Measurements from ENCODE around the gene FOXL3. TPM values are rescaled to one million over a fixed set of nuclear protein-coding genes. Genes with fewer than 3 reads are reported as not detected.
A peak's percentile ranks its signal among the peaks of the same experiment; 100 is the strongest.
"Not testable (repeated sequence)": the region's sequence is repeated elsewhere in the genome, so short reads cannot be mapped to it uniquely, and the experiment has no call there.

Gene FOXL3
- total RNA-seq, 6 experiments from 2014 or later: not detected

- H3K9me3 ChIP-seq; H3K4me1 ChIP-seq; H3K4me3 ChIP-seq; intact Hi-C loops (cut with DNase I); H3K27me3 ChIP-seq: not testable (repeated sequence)
- H3K36me3 ChIP-seq: peaks cover 0 to 22% (median 16%) of the 10 kb centered on the region in 4 donors
- TF ChIP-seq, protein P1, sequence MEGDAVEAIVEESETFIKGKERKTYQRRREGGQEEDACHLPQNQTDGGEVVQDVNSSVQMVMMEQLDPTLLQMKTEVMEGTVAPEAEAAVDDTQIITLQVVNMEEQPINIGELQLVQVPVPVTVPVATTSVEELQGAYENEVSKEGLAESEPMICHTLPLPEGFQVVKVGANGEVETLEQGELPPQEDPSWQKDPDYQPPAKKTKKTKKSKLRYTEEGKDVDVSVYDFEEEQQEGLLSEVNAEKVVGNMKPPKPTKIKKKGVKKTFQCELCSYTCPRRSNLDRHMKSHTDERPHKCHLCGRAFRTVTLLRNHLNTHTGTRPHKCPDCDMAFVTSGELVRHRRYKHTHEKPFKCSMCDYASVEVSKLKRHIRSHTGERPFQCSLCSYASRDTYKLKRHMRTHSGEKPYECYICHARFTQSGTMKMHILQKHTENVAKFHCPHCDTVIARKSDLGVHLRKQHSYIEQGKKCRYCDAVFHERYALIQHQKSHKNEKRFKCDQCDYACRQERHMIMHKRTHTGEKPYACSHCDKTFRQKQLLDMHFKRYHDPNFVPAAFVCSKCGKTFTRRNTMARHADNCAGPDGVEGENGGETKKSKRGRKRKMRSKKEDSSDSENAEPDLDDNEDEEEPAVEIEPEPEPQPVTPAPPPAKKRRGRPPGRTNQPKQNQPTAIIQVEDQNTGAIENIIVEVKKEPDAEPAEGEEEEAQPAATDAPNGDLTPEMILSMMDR (IDR thresholded peaks at IDR 0.05): peak in 3 of 4 donors; percentile 43 to 50 (median 46)
- peak in 2 of 3 donors; percentile 41 to 58 for DNase-seq
- WGBS (ENCODE audit: insufficient coverage, low coverage, low lambda C conversion rate, missing lambda C conversion rate): 65% methylated on average over 4 of the region's 37 CpGs
- peak in 2 of 4 donors; percentile 1 to 9 for ATAC-seq
- H3K27ac ChIP-seq: peak overlapping the region in 2 of 3 donors; percentile 39 to 66
Measured at GRCh38 chr7:263483-264351, 26.3 kb upstream of the FOXL3 start.

DNA sequence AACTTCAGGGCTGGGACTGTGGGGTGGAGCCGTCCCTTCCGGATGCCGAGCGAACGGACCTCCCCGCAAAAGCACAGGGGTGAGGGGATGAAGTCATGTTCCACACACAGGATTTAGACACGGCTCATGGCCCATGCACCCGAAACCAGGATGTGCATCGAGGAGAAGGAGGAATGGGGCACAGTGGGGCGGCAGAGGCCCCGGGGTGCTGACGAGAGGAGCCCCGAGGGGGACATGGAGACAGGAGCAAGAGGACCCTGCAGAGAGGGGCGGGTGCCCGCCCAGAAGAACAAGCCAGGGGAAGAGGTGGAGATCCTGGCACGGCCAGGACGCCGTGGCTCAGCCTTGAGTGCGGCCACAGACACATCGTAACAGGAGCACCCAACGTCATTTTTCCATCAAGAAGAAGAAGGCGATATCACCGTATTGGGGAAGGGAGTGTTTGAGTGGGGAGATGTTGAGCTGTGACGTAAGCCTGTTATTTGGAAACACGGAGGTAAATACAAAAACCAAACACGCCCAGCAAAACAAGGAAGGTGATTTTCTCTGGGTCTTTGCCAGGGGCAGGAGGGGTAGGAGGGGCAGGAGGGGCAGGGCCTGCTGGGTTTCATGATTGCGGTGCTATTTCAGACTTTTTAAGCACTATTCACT, 25.3 kb upstream of the FOXL3 start:
- H3K27me3 ChIP-seq: no peaks in the 10 kb centered on the region
- TF ChIP-seq, protein P1 (IDR thresholded peaks at IDR 0.05): no peak
- no peak for TF ChIP-seq POLR2A (IDR thresholded peaks at IDR 0.05)
- peaks cover 0 to 14% (median 9%) of the 10 kb centered on the region in 4 donors for H3K36me3 ChIP-seq
- H3K4me3 ChIP-seq: no peak overlapping the region
- intact Hi-C loops (cut with DNase I): no loop called here
- H3K27ac ChIP-seq: peak overlapping the region in 2 of 3 donors; percentile 50 to 66
- H3K9me3 ChIP-seq: no peaks in the 10 kb centered on the region
- WGBS (ENCODE audit: insufficient coverage, low coverage, low lambda C conversion rate, missing lambda C conversion rate): 55% methylated on average over 22 of the region's 27 CpGs
- ATAC-seq (peak; percentile 61 to 76 (median 64)), DNase-seq (peak in 2 of 3 donors; percentile 57 to 58)
- no peaks in the 10 kb centered on the region for H3K4me1 ChIP-seq

GRCh38 chr7:265192-265997, 24.6 kb upstream of the FOXL3 start:
- H3K4me3 ChIP-seq: no peak overlapping the region
- TF ChIP-seq, protein P1 (IDR thresholded peaks at IDR 0.05): no peak
- TF ChIP-seq POLR2A (IDR thresholded peaks at IDR 0.05): no peak
- 60% methylated on average over 20 of the region's 25 CpGs for WGBS (ENCODE audit: insufficient coverage, low coverage, low lambda C conversion rate, missing lambda C conversion rate)
- peaks cover 0 to 7% (median 3%) of the 10 kb centered on the region in 4 donors for H3K36me3 ChIP-seq
- no peaks in the 10 kb centered on the region for H3K27me3 ChIP-seq
- ATAC-seq: peak in 1 of 4 donors; percentile 16
- H3K27ac ChIP-seq: peak overlapping the region in 2 of 3 donors; percentile 37 to 50
- DNase-seq: peak in 1 of 3 donors; percentile 56
- H3K9me3 ChIP-seq: no peaks in the 10 kb centered on the region
- intact Hi-C loops (cut with DNase I): no loop called here
- no peaks in the 10 kb centered on the region for H3K4me1 ChIP-seq

Data from right lobe of liver (tissue), 6 donors.